ENCODE data around the gene ZSWIM9.
"Not testable (repeated sequence)": the region's sequence is repeated elsewhere in the genome, so short reads cannot be mapped to it uniquely, and the experiment has no call there.

The ZSWIM9 gene

DNA sequence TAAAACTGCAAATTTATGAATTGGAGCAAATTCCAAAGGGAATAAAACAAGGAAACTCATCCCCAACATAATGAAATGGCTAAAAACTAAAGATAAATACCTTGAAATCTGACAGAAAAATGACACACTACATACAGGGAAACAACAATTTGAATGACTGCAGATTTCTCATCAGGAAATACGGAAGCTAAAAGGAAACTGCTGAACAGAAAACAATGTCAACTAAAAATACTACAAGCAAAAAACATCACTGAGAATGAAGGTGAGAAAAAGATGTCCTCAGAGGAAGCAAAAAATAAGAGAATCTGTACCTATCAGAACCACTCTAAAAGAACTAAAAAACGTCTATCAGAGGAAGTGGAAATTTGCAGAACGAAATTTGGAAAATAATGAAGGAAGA, 39.5 kb downstream of the ZSWIM9 start:
- DNase-seq (ENCODE audit: low read depth): no peak
- TF ChIP-seq, protein P1, sequence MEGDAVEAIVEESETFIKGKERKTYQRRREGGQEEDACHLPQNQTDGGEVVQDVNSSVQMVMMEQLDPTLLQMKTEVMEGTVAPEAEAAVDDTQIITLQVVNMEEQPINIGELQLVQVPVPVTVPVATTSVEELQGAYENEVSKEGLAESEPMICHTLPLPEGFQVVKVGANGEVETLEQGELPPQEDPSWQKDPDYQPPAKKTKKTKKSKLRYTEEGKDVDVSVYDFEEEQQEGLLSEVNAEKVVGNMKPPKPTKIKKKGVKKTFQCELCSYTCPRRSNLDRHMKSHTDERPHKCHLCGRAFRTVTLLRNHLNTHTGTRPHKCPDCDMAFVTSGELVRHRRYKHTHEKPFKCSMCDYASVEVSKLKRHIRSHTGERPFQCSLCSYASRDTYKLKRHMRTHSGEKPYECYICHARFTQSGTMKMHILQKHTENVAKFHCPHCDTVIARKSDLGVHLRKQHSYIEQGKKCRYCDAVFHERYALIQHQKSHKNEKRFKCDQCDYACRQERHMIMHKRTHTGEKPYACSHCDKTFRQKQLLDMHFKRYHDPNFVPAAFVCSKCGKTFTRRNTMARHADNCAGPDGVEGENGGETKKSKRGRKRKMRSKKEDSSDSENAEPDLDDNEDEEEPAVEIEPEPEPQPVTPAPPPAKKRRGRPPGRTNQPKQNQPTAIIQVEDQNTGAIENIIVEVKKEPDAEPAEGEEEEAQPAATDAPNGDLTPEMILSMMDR (IDR thresholded peaks at IDR 0.05; ENCODE audit: low read depth, low read length, missing control alignments): no peak
- no peak overlapping the region for H3K4me3 ChIP-seq (ENCODE audit: low read depth, low read length)

GRCh38 chr19:48213959-48214358, 43.5 kb downstream of the ZSWIM9 start:
- TF ChIP-seq, protein P1 (IDR thresholded peaks at IDR 0.05; ENCODE audit: low read depth, low read length, missing control alignments): no peak
- H3K4me3 ChIP-seq (ENCODE audit: low read depth, low read length): no peak overlapping the region
- DNase-seq (ENCODE audit: low read depth): no peak

GRCh38 chr19:48216933-48217332, 46.5 kb downstream of the ZSWIM9 start:
- no peak overlapping the region for H3K4me3 ChIP-seq (ENCODE audit: low read depth, low read length)
- no peak for DNase-seq (ENCODE audit: low read depth)
- TF ChIP-seq, protein P1 (IDR thresholded peaks at IDR 0.05; ENCODE audit: low read depth, low read length, missing control alignments): no peak

DNA sequence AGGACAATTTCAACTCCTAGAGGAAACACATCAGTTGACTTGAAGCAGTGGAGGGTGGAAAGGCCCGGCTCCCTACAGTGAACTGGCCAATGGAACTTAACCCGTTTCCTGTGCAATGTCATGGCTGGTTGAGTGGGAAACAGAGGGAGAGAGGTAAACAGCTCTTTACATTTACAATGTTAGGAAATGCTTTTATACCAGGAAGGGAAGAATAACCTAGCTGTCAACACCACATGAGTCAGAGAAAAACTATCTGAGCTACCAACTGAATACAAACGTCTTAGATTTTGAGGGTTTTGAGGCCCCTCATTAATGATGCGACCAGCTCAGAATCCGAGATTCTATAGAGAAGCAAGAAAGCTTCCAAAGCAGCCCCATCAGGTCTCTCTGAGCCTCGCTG, 48.5 kb downstream of the ZSWIM9 start:
- DNase-seq (ENCODE audit: low read depth): no peak
- TF ChIP-seq, protein P1 (IDR thresholded peaks at IDR 0.05; ENCODE audit: low read depth, low read length, missing control alignments): no peak
- H3K4me3 ChIP-seq (ENCODE audit: low read depth, low read length): no peak overlapping the region

DNA sequence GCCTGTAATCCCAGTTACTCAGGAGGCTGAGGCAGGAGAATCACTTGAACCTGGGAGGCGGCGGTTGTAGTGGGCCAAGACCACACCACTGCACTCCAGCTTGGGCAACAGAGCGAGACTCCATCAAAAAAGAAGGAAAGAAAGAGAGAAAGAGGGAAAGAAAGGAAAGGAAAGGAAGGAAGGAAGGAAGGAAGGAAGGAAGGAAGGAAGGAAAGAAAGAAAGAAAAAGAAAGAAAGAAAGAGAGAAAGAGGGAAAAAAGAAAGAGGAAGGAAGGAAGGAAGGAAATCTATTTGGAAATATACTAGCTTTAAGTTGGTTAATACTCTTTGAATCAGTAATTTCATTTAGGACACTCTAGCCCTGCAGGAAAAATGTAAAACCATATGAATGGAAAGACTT, 50.3 kb downstream of the ZSWIM9 start:
- DNase-seq (ENCODE audit: low read depth); H3K4me3 ChIP-seq (ENCODE audit: low read depth, low read length): not testable (repeated sequence)

DNA sequence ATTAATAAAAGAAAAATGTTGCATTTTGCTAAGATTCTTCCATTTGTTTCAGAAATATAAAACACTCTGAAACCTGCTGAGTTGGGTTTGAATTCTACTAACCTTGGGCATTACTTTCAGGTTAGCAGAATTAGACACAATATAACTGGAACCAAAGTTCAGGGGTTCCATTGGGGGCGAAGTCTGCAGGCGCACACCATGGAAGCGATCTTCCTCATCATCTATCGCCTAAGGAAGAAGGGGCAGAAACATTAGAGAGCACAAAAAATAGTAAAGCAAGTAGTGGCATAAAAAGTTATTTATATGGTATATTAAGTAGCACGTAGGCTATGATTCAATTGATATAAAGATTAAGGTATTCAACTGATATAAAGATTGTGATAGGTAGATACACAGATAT, 51.1 kb downstream of the ZSWIM9 start:
- TF ChIP-seq, protein P1 (IDR thresholded peaks at IDR 0.05; ENCODE audit: low read depth, low read length, missing control alignments): no peak
- no peak overlapping the region for H3K4me3 ChIP-seq (ENCODE audit: low read depth, low read length)
- no peak for DNase-seq (ENCODE audit: low read depth)

DNA sequence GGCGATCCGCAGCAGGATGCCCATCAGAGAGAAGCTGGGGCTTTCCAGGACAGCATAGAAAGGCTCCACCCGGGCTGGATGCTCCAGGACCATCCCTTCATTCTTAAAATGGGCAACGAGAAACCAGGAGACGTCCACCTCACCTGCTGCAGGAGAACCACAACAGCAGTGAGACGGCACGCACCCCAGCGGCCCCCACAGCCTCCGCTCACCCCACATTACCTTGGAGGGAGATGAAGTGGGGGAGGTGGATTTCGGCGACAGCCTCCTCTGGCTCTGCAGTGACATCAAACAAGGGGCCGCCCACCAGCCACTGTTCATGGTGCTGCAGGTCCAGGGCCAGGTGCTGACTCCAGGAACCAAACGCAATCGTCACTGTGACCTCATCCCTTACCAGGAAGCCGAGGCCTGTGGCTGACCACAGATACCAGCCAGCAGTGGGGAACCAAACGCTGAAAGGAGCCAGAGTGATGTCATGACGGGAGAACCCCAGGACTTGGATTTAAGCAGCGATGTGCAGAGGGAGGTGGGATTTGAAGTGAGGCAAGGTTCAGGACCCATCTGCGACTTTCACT, 60.2 kb downstream of the ZSWIM9 start:
- no peak overlapping the region for H3K4me3 ChIP-seq (ENCODE audit: low read depth, low read length)
- TF ChIP-seq, protein P1 (IDR thresholded peaks at IDR 0.05; ENCODE audit: low read depth, low read length, missing control alignments): no peak
- no peak for DNase-seq (ENCODE audit: low read depth)
